Body of pancreas (tissue), 4 donors: ENCODE measurements around the gene CDC5L. TPM values are rescaled to one million over a fixed set of nuclear protein-coding genes. Genes with fewer than 3 reads are reported as not detected.

Experiments
- ATAC-seq: fragments of 150-250 bp; one replicate; pipeline ENCODE4 v1.9.1; 2016
- DNase-seq, 4 donors: peaks; one replicate each; pipeline ENCODE4 v3.0.0-alpha.2; 2019
- H3K27ac ChIP-seq, 4 donors: fragments of 200-600 bp; sonication (generic); 1 replicate in 3 of 4; 2 replicates in 1 of 4; pipeline versions ENCODE4 v1.5.1 to v1.6.1; 2016 to 2019; ENCODE audit warnings: mild to moderate bottlenecking in 1 of 4, mixed read lengths in 1 of 4, moderate library complexity in 1 of 4
- H3K27me3 ChIP-seq, 2 donors: fragments of 200-600 bp; sonication (generic); one replicate each; pipeline ENCODE4 v1.6.0; 2016; ENCODE audit warnings: mild to moderate bottlenecking in 1 of 2
- H3K36me3 ChIP-seq, 2 donors: fragments of 200-600 bp; sonication (generic); replicated peaks in 1 of 2; 2 replicates each; pipeline ENCODE4 v1.5.1; 2016; ENCODE audit warnings: low read depth in 2 of 2; ENCODE audit not compliant: insufficient read depth in 1 of 2
- H3K4me1 ChIP-seq: fragments of 200-600 bp; sonication (generic); one replicate; pipeline ENCODE4 v1.6.0; 2016
- H3K4me3 ChIP-seq, 2 donors: fragments of 200-600 bp; sonication (generic); 1 replicate in 1 of 2; 2 replicates in 1 of 2; pipeline ENCODE4 v1.5.1; 2016 to 2019
- H3K9me3 ChIP-seq, 3 donors: fragments of 200-600 bp; sonication (generic); 1 replicate in 2 of 3; 2 replicates in 1 of 3; pipeline ENCODE4 v1.5.1; 2016
- CTCF ChIP-seq, 7 experiments: fragments of 450-650 bp in 4 of 7; fragments of 200-600 bp in 3 of 7; sonication (generic) in 3 of 7; IDR thresholded peaks; one replicate each; pipeline ENCODE4 v1.5.1; 2016 to 2019; ENCODE audit warnings: antibody characterized with exemption in 7 of 7
- POLR2A ChIP-seq, 3 donors: fragments of 450-650 bp; IDR thresholded peaks; one replicate each; pipeline ENCODE4 v1.6.1; 2016; ENCODE audit warnings: antibody characterized with exemption in 3 of 3, mild to moderate bottlenecking in 2 of 3
- WGBS, 2 donors: methylation state at CpG; one replicate each; pipeline ENCODE4 v1.1.5; 2017; 5-methylcytosine and 5-hydroxymethylcytosine counted together
- intact Hi-C: fragments of 100-400 bp; cut with DNase I; formaldehyde crosslinking; loops from one replicate; pipeline ENCODE4 v1.15.1; 2023
- total RNA-seq, 2 donors: library from RNA; depleted of rRNA; stranded (reverse); fragments of >200 nt; gene quantifications; one replicate each; pipeline ENCODE4 v1.1.0, GENCODE V29; 2016

Gene CDC5L
- total RNA-seq, 2 donors from 2014 or later = 10.2 to 11.2 TPM

DNA sequence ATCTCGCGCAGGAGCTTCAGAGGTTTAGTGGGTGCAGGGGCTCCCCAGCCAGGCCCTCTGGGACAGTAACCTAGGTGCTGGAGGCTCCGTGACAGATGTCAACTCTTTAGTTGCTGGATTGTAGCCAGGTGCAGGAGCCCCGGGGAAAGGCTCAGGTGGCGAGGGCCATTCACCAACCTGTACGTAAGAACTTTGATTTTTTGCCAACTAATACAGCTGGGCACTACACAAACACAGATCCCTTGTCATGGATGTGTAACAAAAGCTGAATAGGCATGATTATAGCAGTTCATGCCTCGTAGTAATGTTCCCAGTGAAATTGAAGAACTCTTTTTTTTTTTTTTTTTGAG, 82.6 kb downstream of the CDC5L start:
- no peak overlapping the region for H3K4me3 ChIP-seq
- WGBS, 2 donors = 17 to 21% methylated on average over 5 to 7 of the region's 7 CpGs
- DNase-seq (peak; percentile 74 to 90 (median 86)), ATAC-seq (peak; percentile 88)
- H3K27ac ChIP-seq = peak overlapping the region in 3 of 4 donors; percentile 26 to 46 (median 34)
- no peaks in the 10 kb centered on the region for H3K36me3 ChIP-seq
- H3K4me1 ChIP-seq = peaks cover 9% of the 10 kb centered on the region
- H3K27me3 ChIP-seq = no peaks in the 10 kb centered on the region
- no peak for TF ChIP-seq POLR2A (IDR thresholded peaks at IDR 0.05)
- peak in 1 of 7 experiments; percentile 13 for TF ChIP-seq CTCF (IDR thresholded peaks at IDR 0.05)
- H3K9me3 ChIP-seq = no peaks in the 10 kb centered on the region
- intact Hi-C loops = loop anchor here (5.0 to 10.0 kb wide), 2 partner anchors 182 to 1245 kb away; no protein-coding TSS in a partner anchor

DNA sequence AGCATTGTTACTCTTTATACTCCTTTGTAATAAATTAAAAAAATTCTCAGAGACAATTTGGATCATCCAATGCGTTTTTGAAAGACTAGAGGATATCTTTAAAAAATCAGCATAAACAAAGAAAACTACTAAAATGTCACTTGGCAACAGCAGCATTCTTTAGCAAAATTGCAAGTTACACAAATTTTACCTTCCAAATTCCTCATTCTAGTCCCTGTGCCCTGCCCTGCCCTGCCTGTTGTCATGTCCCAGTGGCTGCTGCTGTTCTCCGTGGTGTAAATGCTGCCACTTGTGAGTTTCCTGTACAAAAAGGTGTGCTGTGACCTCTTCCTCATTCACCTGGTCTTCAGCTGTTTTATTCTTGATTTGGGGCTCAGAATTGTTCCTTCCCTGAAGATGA, 83.2 kb downstream of the CDC5L start:
- ATAC-seq (no peak), DNase-seq (no peak)
- H3K27ac ChIP-seq = no peak overlapping the region
- H3K4me1 ChIP-seq = peaks cover 13% of the 10 kb centered on the region
- H3K9me3 ChIP-seq = no peaks in the 10 kb centered on the region
- no peak for TF ChIP-seq POLR2A (IDR thresholded peaks at IDR 0.05)
- no peak for TF ChIP-seq CTCF (IDR thresholded peaks at IDR 0.05)
- H3K27me3 ChIP-seq = no peaks in the 10 kb centered on the region
- intact Hi-C loops = loop anchor here (5.0 to 10.0 kb wide), 2 partner anchors 182 to 1244 kb away; no protein-coding TSS in a partner anchor
- no peaks in the 10 kb centered on the region for H3K36me3 ChIP-seq
- no peak overlapping the region for H3K4me3 ChIP-seq
- 57 to 73% methylated on average over 2 of the region's 2 CpGs for WGBS, 2 donors

GRCh38 chr6:44471271-44471981, 83.9 kb downstream of the CDC5L start:
- intact Hi-C loops = loop anchor here (5.0 to 10.0 kb wide), 2 partner anchors 181 to 1243 kb away; no protein-coding TSS in a partner anchor
- no peak overlapping the region for H3K27ac ChIP-seq
- WGBS, 2 donors = 72 to 81% methylated on average over 15 of the region's 15 CpGs
- peaks cover 17% of the 10 kb centered on the region for H3K4me1 ChIP-seq
- DNase-seq (no peak), ATAC-seq (no peak)
- H3K27me3 ChIP-seq = no peaks in the 10 kb centered on the region
- TF ChIP-seq POLR2A (IDR thresholded peaks at IDR 0.05) = no peak
- no peak for TF ChIP-seq CTCF (IDR thresholded peaks at IDR 0.05)
- no peak overlapping the region for H3K4me3 ChIP-seq
- no peaks in the 10 kb centered on the region for H3K9me3 ChIP-seq
- no peaks in the 10 kb centered on the region for H3K36me3 ChIP-seq

- no peaks in the 10 kb centered on the region for H3K27me3 ChIP-seq
- 70 to 74% methylated on average over 11 to 13 of the region's 13 CpGs for WGBS, 2 donors
- intact Hi-C loops = loop anchor here (5.0 to 10.0 kb wide), 2 partner anchors 180 to 1242 kb away; no protein-coding TSS in a partner anchor
- no peaks in the 10 kb centered on the region for H3K36me3 ChIP-seq
- ATAC-seq (no peak), DNase-seq (no peak)
- no peaks in the 10 kb centered on the region for H3K9me3 ChIP-seq
- no peak overlapping the region for H3K4me3 ChIP-seq
- no peak for TF ChIP-seq CTCF (IDR thresholded peaks at IDR 0.05)
- TF ChIP-seq POLR2A (IDR thresholded peaks at IDR 0.05) = no peak
- peaks cover 17% of the 10 kb centered on the region for H3K4me1 ChIP-seq
- H3K27ac ChIP-seq = no peak overlapping the region
Observed at GRCh38 chr6:44472250-44472945, 84.9 kb downstream of the CDC5L start.
